ENCODE data around the gene LRRC4.

LRRC4 gene

DNA sequence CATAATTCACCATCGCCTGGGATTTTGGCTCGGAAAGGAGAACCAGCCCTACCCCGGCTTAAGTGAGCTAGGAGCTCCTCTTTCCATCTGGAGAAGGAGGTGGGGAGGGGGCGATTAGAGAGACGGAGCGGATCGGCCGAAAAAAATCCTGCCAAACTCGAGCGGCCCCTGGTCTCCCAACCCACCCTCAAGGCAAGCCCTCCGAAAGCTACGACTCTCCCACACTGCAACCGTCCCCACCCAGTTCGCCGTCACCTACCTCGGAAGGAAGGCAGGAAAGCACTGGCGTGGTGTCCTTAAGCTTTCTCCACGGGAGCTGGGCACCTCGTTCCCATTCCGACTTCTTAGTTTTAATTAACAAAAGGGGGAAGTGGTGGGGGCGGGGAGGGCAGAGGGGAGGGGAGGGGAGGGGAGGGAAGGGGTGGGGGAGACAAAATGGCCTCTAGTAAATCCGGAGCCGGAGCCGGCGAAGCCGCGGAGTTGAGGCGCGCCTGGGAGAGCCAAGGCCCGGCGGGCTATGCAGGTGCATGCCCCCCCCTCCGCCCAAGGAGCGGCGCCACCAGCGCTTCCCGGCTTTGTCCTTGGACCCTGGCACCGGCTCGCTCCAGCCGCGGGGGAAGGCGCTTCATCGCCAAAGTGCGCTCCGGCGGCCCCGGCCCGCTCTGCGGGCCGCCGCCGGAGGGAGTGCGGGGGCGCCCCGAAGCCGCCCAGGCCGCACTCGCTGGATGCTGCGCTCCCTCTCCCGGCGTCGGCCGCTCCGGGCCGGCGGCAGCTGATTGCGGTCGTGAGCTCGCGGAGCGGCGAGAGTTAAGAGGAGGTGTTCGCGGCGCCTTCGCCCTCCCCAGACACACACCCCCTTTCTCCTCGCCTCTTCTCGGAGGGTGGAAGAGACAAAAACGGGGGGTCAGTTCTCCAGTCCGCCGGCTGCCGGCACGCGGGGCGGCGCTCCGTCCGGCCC, at the start of gene LRRC4:
LRRC4 (minus strand) TSS at position 784 of the 958 bp plus-strand sequence. CDS start 797 bp downstream, outside the sequence.
- DNase-seq: no peak

- no peak for DNase-seq
Observed at GRCh38 chr7:128080169-128080568, 48.9 kb upstream of the LRRC4 start.

- DNase-seq: no peak
Observed at GRCh38 chr7:128078309-128078708, 47.1 kb upstream of the LRRC4 start.

DNA sequence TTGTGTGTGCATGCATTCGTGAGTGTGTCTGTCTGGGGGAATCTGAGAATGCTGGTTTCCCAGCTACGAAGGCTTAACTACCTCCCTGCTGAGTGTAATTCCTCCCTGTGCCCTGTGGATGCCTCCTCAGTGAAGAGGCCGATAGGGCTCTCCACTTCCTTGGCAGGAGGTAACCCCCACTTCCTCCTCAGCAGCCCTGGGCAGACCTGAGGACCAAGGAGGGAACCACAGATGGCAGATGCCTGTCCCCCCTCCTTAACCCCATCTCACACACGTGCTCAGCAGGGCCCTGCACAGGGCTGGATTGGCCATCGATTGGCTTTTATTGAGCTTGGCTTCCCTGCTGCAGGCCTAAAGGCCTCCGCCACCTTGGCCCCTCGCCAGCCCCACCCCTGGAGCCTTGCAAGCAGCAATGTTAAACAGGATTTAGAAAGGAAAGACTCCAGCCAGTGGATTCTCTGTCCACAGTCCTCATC, 45.6 kb upstream of the LRRC4 start:
- no peak for DNase-seq

DNA sequence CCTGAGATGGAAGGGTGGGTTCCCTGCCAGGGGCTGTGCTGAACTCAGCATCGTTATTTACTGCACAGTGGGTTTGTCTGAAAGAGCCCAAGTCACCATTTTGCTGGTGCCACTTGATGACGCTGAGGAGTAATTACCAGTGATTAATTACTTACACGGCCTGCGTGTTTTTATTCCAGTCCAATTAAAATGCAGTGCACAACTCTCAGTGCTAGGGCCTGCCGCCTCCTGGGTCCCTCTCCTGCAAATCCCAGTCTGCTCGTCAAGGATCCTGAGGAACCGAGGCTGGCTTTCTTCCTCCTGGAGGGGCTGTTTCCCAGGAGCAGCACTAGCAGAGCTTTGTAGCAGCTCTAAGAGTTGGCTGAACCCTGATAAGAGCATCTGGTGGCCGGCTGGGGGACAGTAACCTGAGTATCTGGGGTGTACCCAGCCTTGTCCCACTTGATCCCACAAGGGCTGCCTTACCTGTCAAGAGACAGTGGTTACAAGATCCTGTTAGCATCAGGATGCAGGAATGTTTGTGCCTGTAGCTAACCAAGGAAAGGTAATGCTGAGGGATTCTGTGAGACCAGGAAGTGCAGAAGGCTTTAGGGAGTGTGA, 45.1 kb upstream of the LRRC4 start:
- DNase-seq: no peak

DNA sequence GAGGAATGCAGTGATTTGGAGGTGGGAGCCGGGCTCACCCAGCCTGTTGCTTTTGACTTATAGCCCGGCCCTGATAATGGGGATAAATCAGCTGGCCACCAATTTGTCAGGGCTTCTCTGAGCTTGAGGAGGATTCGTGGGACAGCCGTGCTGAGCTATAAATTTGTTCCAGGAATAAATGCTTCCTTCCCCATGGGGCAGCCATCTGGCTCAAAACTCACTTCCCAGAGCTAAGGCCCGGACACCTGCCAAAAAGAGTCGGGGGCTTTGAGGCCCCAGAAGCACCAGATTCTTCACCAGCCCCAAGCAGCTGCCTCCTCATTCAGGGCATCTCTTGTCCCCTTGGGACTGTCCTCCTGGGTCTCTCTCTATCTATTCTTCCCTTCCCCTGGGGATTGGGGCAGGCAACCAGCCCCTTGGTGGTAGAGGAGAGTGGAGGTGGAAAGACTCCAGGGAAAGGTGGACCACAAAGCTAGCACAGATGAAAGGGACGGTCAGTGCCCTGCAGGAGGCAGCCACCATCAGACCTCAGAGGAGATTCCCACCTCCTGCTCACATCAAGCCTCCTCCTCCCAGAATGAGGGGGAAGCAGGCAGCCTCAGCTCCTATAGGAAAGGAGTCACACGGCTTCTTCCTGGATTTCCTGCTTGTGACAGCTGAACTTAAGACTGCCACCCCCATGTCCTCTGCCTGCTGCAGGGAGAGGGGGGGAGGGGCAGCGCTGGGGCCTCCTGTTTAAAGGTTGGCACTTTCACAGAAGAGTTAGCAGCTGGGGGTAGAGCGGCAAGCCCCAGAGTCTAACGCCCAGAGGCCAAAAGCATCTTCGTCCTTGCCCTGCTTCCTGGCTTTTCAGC, 44.2 kb upstream of the LRRC4 start:
- no peak for DNase-seq

GRCh38 chr7:128074736-128075135, 43.5 kb upstream of the LRRC4 start:
- DNase-seq: no peak

DNA sequence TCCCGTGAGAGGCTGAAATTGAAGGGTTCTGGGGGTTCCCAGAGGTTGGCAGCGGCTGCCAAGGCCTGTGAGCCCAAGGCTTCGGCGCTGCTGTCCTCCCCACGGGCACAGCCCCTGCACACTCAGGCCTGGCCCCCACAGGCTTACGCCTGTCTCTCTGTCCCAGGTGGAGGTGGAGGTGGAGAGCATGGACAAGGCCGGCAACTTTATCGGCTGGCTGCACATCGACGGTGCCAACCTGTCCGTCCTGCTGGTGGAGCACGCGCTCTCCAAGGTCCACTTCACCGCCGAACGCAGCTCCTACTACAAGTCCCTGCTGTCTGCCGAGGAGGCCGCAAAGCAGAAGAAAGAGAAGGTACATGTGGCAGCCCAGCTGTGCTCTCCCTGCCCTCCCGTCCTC, 43.1 kb upstream of the LRRC4 start:
- DNase-seq: no peak

DNA sequence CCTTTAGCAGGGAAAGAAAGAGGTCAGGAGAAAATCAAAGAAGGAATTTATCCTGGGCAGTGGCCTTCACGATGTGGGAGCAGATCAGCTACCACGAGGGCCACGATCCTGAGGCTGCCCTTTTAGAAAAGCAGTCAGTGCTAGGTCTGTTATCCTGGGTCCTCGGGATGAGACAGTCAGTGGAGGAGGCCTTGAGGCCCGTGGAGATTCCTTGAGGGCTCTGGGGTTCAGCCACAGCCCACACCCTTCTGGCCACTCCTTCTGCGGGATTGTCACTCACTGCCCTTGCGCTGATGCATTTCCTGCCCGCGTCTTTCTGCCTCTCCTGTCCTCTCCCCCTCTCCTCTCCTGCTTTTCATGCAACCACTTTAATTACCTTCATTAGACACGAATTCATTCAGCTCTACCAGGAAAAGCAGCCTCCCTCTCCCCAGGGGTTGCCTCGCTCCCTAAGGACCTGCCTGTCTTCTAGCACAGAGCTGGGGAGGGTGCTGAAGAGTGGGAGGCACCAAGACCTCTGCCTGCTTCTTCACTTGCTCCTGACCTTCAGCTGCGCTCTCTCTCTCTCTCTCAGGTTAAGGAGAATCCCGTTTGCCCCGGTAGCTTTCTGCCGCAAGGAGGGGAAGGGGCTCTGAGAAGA, 42.6 kb upstream of the LRRC4 start:
- DNase-seq: no peak

DNA sequence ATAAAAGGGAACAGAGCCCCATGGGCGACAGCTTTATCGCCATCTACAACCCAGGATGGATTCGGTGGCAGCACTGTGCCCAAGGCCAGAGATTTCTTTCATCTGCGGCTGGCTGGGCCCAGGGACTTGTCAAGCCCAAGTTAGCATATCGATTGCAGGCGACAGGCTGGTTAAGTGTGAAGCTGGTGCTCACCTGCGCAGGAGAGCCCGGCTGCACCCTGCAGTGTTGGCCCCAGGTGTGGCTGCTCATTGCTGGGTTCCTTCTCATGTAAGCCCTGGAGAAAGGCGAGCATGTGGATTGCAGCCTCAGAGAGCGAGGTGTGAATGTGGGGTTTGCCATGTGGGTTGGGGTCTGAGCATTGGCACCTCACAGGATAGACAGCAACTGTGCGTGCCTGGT, 40.6 kb upstream of the LRRC4 start:
- DNase-seq: no peak

DNA sequence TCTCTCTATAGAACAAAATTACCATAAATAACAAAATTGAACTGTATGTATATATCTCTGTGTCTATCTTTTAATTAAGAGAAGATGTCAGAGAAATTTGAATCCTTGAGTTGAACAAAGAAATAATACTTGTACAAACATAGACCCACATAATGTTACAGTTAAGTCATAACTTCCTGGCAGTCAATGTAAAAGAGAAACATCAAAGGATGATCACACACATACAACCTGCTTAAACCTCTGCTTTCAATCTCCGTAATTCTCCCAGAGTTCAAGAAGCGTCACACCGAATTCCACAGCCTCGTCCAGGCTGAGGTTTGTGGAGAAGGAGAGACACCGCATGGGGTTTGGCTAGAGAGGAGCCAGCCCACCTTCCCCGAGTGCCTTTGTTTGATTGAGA, 40.1 kb upstream of the LRRC4 start:
- DNase-seq: no peak

DNA sequence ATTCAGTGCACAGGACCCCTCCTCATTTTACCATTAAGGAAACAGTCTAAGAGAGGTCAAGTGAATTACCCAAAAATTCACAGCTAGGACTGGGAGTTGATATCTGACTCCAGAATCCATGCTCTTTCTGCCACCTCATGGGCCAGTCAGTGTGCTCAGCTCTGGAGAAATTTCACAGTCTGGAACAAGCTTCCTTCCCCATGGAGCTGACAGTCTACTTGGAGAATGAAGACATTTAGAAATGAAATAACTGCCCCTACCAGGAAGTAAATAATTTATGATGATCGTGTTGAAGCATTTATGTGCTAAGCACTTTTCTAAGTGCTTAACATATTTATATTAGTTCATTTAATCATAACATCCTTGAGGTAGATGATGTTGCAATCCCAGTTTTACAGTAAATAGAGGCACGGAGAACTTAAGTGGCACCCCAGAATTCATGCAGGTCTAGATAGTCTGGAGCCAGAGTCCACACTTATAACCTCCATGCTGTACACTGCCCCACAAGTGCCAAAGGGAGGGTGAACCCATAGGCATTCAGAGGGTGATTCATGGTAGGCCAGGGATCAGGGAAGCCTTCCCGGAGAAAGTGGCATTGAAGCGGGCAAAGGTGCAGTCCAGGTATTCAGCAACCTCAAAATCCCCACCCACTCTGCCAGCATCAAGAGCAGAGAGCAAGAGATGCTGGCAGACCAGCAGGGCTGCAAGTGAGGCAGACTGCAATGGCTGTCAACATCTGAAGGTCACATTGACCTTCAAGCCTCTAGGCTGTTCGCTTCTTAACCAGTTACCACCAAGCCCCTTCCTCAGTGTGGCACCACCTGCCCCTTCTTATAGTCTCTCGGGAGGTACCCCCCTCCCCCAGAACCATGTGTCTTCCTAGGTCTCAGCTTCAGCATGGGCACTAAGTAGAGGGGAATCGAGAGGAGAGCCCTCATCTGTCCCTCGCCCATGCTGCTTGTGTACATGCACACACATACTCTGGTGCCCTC, 38.4 kb upstream of the LRRC4 start:
- DNase-seq: no peak

GRCh38 chr7:128068785-128069184, 37.5 kb upstream of the LRRC4 start:
- no peak for DNase-seq

GRCh38 chr7:128067983-128068382, 36.7 kb upstream of the LRRC4 start:
- DNase-seq: no peak

DNA sequence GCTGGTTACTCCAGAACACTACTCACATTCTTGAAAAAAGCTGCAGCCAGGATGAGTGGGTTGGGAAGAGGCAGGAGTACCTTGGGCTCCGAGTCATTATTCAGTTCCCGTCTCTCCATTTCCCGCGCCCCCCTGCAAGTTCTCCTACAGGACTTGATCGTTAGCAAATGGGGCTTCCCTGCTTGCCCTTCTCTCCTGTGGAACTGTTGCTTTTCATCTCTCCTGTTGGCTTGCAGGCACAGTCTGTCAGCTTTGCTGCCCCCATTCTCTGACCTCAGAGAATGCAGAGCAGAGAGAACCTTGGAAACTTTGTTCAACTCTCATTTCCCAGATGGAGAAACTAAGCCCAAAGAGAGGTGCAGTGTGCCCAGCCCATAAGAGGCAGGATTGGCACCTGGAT, 35.6 kb upstream of the LRRC4 start:
- no peak for DNase-seq

GRCh38 chr7:128066395-128066794, 35.2 kb upstream of the LRRC4 start:
- no peak for DNase-seq

- DNase-seq: no peak
Observed at GRCh38 chr7:128065872-128066271, 34.6 kb upstream of the LRRC4 start.

GRCh38 chr7:128063088-128063487, 31.9 kb upstream of the LRRC4 start:
- DNase-seq: no peak

GRCh38 chr7:128060018-128060417, 28.8 kb upstream of the LRRC4 start:
- no peak for DNase-seq

DNA sequence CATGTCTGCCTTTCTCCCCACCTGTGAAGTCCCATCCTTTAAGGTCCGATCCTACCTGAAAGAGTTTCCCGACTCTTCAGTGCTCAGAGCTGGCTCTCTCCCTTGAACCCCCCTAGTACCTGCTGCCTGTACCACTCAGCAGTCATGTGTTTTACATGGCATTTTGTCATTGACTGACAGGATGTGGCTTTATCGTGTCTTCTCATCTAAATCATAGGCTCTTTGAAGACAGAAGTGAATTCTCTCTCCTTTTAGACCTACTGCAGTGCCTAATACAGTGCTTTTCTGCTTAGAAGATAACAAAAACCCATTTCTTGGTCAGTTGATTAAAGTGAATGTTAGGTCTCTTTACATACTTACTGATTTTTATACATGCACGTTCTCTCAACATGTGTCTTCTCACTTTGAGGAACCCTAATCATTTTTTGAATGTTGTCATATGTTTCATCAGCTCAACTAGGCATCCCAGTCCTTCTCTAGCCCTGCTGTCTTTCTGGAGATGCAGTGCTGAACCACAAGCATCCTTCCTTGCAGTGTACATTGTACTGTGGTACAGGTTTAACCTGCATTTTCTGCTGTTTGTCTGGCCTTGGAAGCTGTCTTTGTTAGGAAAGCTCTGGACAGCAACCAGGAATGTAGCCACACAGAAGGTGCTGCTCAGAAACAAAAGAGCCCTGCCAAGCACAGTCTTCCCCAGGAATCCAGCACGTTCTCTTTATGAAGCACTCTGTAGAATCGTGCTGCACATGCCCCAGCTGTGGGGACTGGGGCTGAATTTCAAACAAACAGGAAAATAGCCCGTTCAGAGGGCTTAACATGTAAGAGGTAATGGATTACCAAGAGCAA, 28.1 kb upstream of the LRRC4 start:
- no peak for DNase-seq

GRCh38 chr7:128057909-128058308, 26.7 kb upstream of the LRRC4 start:
- DNase-seq: no peak
